Thymus (tissue), 2 donors: ENCODE data around the gene APPL1. TPM values are rescaled to one million over a fixed set of nuclear protein-coding genes. Genes with fewer than 3 reads are reported as not detected.

Experiments
- polyA plus RNA-seq: library from polyadenylated mRNA; stranded (reverse); fragments of 200-250 nt; gene quantifications from one replicate; pipeline ENCODE4 v1.2.3, GENCODE V29; 2013
- total RNA-seq: library from RNA; stranded (reverse); fragments of 120-200 nt; gene quantifications from one replicate; pipeline ENCODE4 v1.2.4, GENCODE V29; 2013
- donor health status: healthy.

APPL1 gene
- total and polyA plus RNA-seq, 2 donors, result 17.7 to 32.2 TPM

Other genes starting within 250 kb of the APPL1 start
- gene SPATA12, start 167.1 kb upstream of the APPL1 start, total RNA-seq, result 0.05 TPM
- gene SPATA12, start 167.1 kb upstream of the APPL1 start, polyA plus RNA-seq, result 0.07 TPM
- 0.61 TPM for gene IL17RD, start 62.4 kb upstream of the APPL1 start, total RNA-seq
- gene IL17RD, start 62.4 kb upstream of the APPL1 start, polyA plus RNA-seq, result 0.37 TPM
- 2.0 TPM for gene HESX1, start 27.8 kb upstream of the APPL1 start, total RNA-seq
- 6.6 TPM for gene HESX1, start 27.8 kb upstream of the APPL1 start, polyA plus RNA-seq
- gene ASB14, start 65.0 kb downstream of the APPL1 start, total RNA-seq, result not detected
- not detected for gene ASB14, start 65.0 kb downstream of the APPL1 start, polyA plus RNA-seq